Left kidney (tissue), 2 donors: ENCODE data around the gene ELAVL3. TPM values are rescaled to one million over a fixed set of nuclear protein-coding genes. Genes with fewer than 3 reads are reported as not detected.
"Not testable (repeated sequence)": the region's sequence is repeated elsewhere in the genome, so short reads cannot be mapped to it uniquely, and the experiment has no call there.

Source experiments
- DNase-seq: peaks from one replicate; pipeline ENCODE4 v3.0.0-alpha.2; 2013
- polyA plus RNA-seq: library from polyadenylated mRNA; unstranded; fragments of 120-200 nt; gene quantifications from one replicate; pipeline ENCODE4 v1.2.1, GENCODE V29; 2013; ENCODE audit not compliant: insufficient read length

Gene ELAVL3
- polyA plus RNA-seq, 1 donor = 0.05 TPM

- DNase-seq = no peak
Measured at GRCh38 chr19:11486661-11487503, 6.0 kb upstream of the ELAVL3 start.

- DNase-seq = no peak
Measured at GRCh38 chr19:11485245-11485837, 4.5 kb upstream of the ELAVL3 start.

DNA sequence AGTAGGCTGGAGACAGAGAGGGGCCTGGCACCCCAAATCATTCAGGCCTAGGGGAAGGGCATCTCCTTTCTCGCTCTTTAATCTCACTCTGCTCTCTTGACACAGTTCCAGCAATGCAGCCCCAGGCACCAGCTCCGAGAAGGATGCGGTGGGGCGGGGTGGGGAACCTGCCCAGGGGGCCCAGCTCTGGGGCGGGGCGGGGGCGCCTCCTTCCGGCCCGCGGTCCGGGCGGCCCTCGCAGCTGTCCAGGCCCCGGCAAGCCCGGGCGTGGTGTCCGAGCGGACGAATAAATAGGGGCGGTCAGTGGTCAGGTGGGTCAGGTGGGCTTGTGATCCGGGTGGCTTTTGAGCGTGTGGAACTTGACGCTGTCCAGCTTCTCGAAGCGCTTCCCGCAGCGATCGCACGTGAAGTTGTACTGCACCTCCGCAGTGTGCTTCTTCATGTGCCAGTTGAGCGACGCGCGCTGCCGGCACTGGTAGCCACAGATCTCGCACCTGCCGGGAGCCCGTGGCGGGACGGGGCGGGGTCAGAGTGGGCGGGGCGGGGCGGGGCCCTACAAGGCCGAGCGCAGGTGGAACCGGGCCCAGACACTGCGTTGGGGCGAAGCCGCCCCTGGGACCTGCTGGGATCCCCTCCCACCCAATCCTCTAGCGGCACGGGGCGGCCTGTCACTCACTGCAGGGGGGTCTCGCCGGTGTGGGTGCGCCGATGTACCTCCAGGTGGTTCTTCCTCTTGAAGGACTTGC, 2.7 kb upstream of the ELAVL3 start:
- DNase-seq = no peak

DNA sequence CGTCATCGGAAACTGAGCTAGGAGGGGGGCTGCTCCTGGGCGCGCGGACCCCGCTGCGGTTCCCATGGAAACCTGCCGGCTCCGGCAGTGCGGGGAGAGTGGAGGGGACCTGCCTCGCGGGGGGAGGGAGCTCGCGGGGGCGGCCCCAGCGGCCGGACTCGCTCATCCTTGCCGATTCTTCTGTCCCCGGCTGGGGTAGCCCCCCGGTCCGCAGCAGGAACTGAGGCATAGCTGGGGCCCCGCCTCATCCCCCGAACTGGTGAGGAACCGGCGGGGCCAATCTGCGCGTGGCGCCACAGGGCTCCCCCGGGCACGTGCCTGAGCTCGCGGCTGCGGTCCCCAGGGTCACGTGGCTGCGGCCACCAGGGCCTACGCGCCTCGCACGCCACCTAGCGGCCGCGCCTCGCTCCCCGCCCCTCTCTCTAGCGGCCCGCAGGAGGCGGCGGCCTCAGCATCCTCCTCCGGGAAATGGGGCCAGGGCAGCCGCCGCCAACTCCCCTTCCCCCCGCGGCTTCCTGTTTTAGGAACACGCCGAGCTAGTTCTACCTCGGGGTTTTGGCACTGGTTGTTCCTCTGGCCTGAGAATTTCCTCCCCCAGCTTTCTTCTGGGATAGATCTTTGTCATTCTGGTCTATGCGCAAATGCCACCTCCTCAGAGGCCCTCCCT, 1.7 kb upstream of the ELAVL3 start:
- DNase-seq = peak; percentile 61

- DNase-seq = peak; percentile 41
Measured at GRCh38 chr19:11481534-11482383, 913 bp upstream of the ELAVL3 start.

GRCh38 chr19:11479898-11480714, 740 bp downstream of the ELAVL3 start:
- DNase-seq = no peak

- DNase-seq = no peak
Measured at GRCh38 chr19:11479090-11479897, 1.6 kb downstream of the ELAVL3 start.

- DNase-seq = no peak
Measured at GRCh38 chr19:11478167-11479089, 2.4 kb downstream of the ELAVL3 start.

- no peak for DNase-seq
Measured at GRCh38 chr19:11475861-11476260, 5.0 kb downstream of the ELAVL3 start.

DNA sequence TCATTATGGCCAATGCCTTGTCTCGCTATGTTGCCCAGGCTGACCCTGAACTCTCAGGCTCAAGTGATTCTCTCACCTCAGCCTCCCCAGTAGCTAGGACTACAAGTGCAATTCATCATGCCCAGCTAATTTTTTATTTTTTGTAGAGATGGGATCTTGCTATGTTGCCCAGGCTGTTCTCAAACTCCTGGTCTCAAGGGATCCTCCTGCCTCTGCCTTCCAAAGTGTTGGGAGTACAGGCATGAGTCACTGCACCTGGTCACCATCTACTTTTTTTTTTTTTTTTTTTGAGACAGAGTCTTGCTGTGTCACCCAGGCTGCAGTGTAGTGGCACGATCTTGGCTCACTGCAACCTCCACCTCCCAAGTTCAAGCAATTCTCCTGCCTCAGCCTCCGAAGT, 5.5 kb downstream of the ELAVL3 start:
- not testable (repeated sequence) for DNase-seq

GRCh38 chr19:11473725-11474124, 7.1 kb downstream of the ELAVL3 start:
- DNase-seq = no peak

DNA sequence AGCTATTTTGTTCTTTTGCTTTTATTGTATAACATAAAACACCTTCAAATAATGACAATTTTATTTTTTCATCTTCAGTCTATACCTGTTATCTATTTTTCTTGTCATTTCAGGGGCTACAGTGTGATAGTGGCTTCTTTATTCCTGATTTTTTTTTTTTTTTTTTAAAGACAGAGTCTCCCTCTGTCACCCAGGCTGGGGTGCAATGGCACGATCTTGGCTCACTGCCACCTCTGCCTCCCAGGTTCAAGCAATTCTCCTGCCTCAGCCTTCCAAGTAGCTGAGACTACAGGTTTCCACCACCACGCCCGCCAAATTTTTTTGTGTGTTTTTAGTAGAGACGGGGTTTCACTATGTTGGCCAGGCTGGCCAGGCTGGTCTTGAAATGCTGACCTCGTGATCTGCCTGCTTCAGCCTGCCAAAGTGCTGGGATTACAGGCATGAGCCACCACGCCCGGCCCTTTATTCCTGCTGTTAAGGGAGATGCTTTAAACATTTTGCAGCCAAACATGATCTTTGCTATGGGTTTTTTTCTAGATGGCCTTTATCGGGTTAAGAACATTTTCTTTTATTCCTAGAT, 12.5 kb downstream of the ELAVL3 start:
- DNase-seq = not testable (repeated sequence)

DNA sequence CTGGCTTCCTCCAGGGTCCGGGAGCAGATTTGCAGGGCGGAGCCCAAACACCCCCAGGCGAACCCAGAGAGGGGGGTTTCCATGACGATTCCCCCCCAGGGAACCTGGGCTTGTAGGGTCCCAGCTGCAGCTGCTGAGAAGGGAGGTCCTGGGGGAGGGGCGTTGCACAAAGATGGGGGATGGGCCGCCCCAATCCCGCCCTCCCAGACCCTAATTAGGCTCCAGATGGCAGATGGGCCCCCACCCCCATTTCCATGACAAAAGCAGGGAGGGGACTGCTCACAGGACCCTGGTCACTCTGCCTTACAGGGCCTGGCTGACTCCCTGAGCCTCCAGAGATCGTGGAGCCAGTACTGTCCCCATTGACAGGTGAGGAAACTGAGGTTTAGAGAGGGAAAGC, 15.2 kb downstream of the ELAVL3 start:
- DNase-seq = no peak

DNA sequence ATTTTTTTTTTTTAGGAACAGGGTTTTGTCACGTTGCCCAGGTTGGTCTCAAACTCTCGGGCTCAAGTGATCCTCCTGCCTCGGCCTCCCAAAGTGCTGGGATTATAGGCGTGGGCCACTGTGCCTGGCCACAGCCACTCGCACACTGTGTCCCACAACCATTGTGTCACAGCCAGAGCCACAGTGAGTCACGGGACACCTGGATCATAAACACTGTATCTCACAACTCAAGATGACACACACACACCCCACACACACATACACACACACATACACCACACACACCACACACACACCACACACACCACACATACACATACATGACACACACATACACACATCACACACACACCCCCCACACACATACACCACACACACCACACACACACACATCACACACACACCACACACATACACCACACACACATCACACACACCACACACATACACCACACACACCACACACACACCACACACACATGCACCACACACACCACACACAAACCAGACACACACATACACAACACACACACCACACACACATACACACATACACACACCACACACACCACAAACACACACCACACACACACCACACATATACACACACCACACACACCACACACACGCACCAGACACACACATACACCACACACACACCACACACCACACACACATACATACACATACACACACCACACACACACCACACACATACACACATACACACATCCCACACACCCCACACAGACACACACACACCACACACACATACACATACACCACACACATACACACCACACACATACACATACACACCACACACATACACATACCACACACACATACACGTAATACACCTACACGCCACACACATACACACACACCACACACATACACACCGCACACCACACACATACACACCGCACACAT, 16.2 kb downstream of the ELAVL3 start:
- DNase-seq = no peak

DNA sequence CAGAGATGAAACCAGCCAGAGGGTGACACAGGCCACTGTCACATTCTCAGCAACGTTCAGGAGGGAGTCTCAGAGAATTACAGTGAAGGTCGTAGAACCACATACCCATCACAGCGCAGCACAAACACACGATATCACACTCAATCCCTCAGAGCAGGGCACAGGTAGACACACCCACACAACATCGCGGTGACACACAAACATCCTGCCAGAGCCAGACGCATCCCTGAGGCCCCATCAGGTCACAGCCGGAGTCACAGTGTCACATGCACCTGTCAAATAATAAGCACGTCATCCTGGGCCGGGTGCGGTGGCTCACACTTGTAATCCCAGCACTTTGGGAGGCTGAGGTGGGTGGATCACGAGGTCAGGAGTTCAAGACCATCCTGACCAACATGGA, 17.5 kb downstream of the ELAVL3 start:
- no peak for DNase-seq

DNA sequence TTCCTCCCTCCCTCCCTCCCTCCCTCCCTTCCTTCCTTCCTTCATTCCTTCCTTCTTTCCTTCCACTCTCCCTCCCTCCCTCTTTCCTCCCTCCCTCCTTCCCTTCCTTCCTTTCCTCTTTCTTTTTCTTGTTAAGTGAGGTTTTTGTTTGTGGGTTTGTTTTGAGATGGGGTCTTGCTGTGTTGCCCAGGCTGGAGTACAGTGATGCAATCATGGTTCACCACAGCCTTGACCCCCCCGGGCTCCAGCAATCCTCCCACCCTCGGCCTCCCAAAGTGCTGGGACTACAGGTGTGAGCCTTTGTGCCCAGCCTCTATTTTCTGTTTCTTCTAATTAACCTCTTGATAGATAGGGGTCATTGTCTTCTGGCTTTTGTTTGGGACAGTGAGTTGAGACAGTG, 19.4 kb downstream of the ELAVL3 start:
- DNase-seq = no peak

- DNase-seq = no peak
Measured at GRCh38 chr19:11460207-11460606, 20.6 kb downstream of the ELAVL3 start.
